ENCODE results near the gene SERPINA9.
"Not testable (repeated sequence)": the region's sequence is repeated elsewhere in the genome, so short reads cannot be mapped to it uniquely, and the experiment has no call there.

SERPINA9 gene

GRCh38 chr14:94427016-94427613, 48.9 kb downstream of the SERPINA9 start:
- no peak for DNase-seq (ENCODE audit: low read depth in 2 of 3, low spot score in 1 of 3)

GRCh38 chr14:94426526-94426925, 49.5 kb downstream of the SERPINA9 start:
- no peak for DNase-seq (ENCODE audit: low read depth in 2 of 3, low spot score in 1 of 3)

- no peak for DNase-seq (ENCODE audit: low read depth in 2 of 3, low spot score in 1 of 3)
These were observed 51.6 kb downstream of the SERPINA9 start for GRCh38 chr14:94424371-94424770.

GRCh38 chr14:94423453-94424056, 52.4 kb downstream of the SERPINA9 start:
- peak; percentile 44 to 47 (median 47) for DNase-seq (ENCODE audit: low read depth in 2 of 3, low spot score in 1 of 3)

GRCh38 chr14:94421316-94421715, 54.7 kb downstream of the SERPINA9 start:
- DNase-seq (ENCODE audit: low read depth in 2 of 3, low spot score in 1 of 3) = no peak

- not testable (repeated sequence) for DNase-seq (ENCODE audit: low read depth in 2 of 3, low spot score in 1 of 3)
These were observed 58.3 kb downstream of the SERPINA9 start for GRCh38 chr14:94417497-94418205.
